Activated T-cell treated with anti-CD3 and anti-CD28 coated beads for 24 hours (primary cell): ENCODE measurements around the gene RNU5D-1.
"Not testable (repeated sequence)": the region's sequence is repeated elsewhere in the genome, so short reads cannot be mapped to it uniquely, and the experiment has no call there.

ENCODE experiments used
- DNase-seq: peaks from one replicate; pipeline ENCODE4 v3.0.0-alpha.2; 2020; ENCODE audit warnings: low read depth

Gene RNU5D-1

GRCh38 chr1:44699375-44699774 is 31.6 kb downstream of the RNU5D-1 start:
- DNase-seq, result not testable (repeated sequence)

GRCh38 chr1:44698138-44698537 is 32.8 kb downstream of the RNU5D-1 start:
- no peak for DNase-seq

- DNase-seq, result peak; percentile 11
Observed at GRCh38 chr1:44696789-44697345, 34.1 kb downstream of the RNU5D-1 start.

- DNase-seq, result no peak
Observed at GRCh38 chr1:44696101-44696500, 34.9 kb downstream of the RNU5D-1 start.

GRCh38 chr1:44695671-44696070 is 35.3 kb downstream of the RNU5D-1 start:
- no peak for DNase-seq

- no peak for DNase-seq
Observed at GRCh38 chr1:44694863-44695478, 36.0 kb downstream of the RNU5D-1 start.

- DNase-seq, result no peak
Observed at GRCh38 chr1:44693900-44694299, 37.1 kb downstream of the RNU5D-1 start.

GRCh38 chr1:44693159-44693558 is 37.8 kb downstream of the RNU5D-1 start:
- no peak for DNase-seq

- DNase-seq, result no peak
Observed at GRCh38 chr1:44689447-44689765, 41.6 kb downstream of the RNU5D-1 start.

- DNase-seq, result no peak
Observed at GRCh38 chr1:44688760-44689446, 42.1 kb downstream of the RNU5D-1 start.

GRCh38 chr1:44685881-44686280 is 45.1 kb downstream of the RNU5D-1 start:
- DNase-seq, result no peak

GRCh38 chr1:44685218-44685617 is 45.8 kb downstream of the RNU5D-1 start:
- no peak for DNase-seq

- DNase-seq, result no peak
Observed at GRCh38 chr1:44684525-44684924, 46.4 kb downstream of the RNU5D-1 start.

GRCh38 chr1:44682883-44683265 is 48.1 kb downstream of the RNU5D-1 start:
- no peak for DNase-seq

GRCh38 chr1:44681905-44682882 is 48.8 kb downstream of the RNU5D-1 start:
- no peak for DNase-seq
